Measurements from ENCODE around the gene TRIM4.
A peak's percentile ranks its signal among the peaks of the same experiment; 100 is the strongest.
"Not testable (repeated sequence)": the region's sequence is repeated elsewhere in the genome, so short reads cannot be mapped to it uniquely, and the experiment has no call there.

The TRIM4 gene, protein sequence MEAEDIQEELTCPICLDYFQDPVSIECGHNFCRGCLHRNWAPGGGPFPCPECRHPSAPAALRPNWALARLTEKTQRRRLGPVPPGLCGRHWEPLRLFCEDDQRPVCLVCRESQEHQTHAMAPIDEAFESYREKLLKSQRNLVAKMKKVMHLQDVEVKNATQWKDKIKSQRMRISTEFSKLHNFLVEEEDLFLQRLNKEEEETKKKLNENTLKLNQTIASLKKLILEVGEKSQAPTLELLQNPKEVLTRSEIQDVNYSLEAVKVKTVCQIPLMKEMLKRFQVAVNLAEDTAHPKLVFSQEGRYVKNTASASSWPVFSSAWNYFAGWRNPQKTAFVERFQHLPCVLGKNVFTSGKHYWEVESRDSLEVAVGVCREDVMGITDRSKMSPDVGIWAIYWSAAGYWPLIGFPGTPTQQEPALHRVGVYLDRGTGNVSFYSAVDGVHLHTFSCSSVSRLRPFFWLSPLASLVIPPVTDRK

DNA sequence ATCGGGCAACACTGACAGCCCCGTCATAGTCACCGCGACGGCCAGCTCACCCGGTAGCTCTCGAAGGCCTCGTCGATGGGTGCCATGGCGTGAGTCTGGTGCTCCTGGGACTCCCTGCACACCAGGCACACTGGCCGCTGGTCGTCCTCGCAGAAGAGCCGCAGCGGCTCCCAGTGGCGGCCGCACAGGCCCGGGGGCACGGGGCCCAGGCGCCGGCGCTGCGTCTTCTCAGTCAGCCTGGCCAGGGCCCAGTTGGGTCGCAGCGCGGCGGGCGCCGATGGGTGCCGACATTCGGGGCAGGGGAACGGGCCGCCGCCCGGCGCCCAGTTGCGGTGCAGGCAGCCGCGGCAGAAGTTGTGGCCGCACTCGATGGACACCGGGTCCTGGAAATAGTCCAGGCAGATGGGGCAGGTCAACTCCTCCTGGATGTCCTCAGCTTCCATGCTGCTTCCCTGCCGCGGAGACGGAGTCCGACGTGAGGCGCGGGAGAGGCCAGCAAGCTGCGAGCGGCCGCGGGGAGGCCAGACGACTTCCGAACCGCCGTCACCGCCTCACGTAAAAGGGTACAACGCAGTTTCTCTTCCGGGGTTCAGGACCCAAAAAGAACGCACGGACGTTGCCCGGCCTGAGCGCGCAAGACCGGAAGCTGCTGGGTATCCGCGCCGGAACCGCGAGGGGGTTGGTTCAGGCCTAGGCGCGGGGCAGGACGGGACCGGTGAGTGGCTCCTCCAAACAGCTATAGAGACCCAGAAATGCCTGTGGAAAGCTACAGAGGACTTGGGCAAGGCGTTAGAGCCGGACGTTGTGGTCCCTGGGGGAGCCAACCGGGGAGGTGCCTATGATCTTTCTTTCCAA lies at the start of gene TRIM4:
TSS of gene TRIM4 (minus strand) at position 572 of the 855 bp plus-strand sequence. CDS start at position 443, 129 bp downstream.
- peak; percentile 76 for DNase-seq

- no peak for DNase-seq
Observed at GRCh38 chr7:99958564-99959227, 39.4 kb upstream of the TRIM4 start.

GRCh38 chr7:99955247-99955646 lies 35.9 kb upstream of the TRIM4 start:
- DNase-seq: no peak

DNA sequence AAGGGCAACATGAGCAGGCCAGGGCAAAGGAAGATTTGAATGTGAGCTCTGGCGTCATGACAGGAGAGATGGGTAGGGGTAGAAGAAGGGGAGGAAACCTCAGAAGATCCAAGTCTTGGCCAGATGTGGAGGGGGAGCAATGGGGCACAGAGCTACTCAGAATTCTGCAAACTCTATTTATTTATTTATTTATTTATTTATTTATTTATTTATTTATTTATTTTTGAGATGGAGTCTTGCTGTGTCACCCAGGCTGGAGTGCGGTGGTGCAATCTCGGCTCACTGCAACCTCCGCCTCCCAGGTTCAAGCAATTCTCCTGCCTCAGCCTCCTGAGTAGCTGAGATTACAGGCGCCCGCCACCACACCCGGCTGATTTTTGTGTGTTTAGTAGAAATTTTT lies 35.3 kb upstream of the TRIM4 start:
- not testable (repeated sequence) for DNase-seq

DNA sequence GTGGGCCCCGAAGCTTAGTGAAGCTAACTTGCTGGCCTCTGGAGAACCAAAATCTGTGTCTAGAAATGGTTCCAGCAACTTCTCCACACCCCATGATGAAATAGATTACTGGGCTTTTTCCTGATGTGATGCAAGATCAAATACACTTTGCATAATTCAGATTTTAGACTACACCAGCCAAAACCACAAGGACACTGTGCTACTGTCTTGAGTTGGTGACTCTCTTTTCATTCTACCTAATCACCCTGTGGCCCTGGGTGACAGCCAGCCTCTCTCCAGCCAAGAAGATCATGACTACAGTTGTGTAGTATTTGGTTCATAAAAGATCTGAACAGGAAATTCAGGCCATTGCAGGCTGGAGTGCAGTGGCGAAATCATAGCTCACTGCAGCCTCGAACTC lies 34.3 kb upstream of the TRIM4 start:
- no peak for DNase-seq

DNA sequence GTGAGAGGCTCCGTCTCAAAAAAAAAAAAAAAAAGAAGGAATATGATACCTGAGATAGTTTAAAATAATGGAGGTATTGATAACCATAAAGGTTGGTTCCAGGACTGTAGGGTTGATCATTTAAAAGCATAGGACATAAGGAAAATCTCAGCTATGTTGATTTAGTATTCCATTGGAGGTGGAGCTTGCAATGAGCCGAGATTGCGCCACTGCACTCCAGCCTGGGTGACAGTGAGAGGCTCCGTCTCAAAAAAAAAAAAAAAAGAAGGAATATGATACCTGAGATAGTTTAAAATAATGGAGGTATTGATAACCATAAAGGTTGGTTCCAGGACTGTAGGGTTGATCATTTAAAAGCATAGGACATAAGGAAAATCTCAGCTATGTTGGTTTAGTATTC lies 33.3 kb upstream of the TRIM4 start:
- not testable (repeated sequence) for DNase-seq

GRCh38 chr7:99950819-99951218 lies 31.5 kb upstream of the TRIM4 start:
- not testable (repeated sequence) for DNase-seq

- no peak for DNase-seq
Observed at GRCh38 chr7:99949645-99950228, 30.4 kb upstream of the TRIM4 start.

GRCh38 chr7:99947608-99948007 lies 28.3 kb upstream of the TRIM4 start:
- no peak for DNase-seq

DNA sequence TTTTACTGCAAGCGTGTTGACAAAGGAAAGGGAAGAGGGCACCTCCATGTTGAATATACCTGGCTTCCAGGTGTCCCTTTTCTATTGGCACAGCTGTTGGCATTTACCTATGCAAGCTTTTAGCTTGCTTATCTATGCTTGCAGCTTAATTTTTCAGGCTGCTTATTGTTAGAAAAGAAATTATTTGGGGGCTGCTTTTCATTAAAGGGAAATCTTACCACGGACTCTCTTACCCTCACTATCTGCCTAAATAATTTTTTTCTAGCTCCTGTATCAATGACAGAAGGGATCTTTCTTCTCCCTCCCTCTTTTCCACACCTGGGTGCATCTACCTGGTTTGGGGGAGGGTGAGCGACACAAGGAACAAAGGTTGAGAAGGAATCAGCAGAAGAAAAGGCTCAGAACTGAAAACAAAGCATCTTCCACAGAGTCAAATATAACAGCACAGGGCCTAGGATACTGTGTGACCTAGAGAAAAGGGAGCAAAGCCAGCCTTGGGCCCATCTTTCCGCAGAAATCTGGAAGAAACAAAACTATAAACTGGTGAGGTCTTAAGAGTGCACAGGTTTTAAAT lies 25.3 kb upstream of the TRIM4 start:
- DNase-seq: no peak

GRCh38 chr7:99943641-99944496 lies 24.5 kb upstream of the TRIM4 start:
- no peak for DNase-seq

- DNase-seq: no peak
Observed at GRCh38 chr7:99938296-99938695, 19.0 kb upstream of the TRIM4 start.

GRCh38 chr7:99935009-99935408 lies 15.7 kb upstream of the TRIM4 start:
- DNase-seq: not testable (repeated sequence)

DNA sequence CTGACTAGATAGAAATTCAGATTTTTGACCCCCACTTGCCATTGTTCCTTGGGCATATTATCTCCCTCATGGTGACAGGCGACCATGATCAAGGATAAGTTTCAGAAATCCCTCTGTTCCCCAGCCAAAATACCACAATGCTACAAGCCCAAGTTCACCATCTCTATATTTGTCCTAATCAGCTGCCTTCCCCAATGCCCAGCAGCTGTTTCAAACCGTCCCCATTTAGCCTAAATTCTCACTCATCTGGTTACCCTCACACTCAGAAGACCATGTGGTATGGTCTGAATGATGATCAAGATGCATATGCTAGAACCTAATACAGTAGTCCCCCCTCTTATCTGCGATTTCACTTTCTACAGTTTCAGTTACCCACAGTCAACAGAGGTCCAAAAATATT lies 11.0 kb upstream of the TRIM4 start:
- DNase-seq: no peak

DNA sequence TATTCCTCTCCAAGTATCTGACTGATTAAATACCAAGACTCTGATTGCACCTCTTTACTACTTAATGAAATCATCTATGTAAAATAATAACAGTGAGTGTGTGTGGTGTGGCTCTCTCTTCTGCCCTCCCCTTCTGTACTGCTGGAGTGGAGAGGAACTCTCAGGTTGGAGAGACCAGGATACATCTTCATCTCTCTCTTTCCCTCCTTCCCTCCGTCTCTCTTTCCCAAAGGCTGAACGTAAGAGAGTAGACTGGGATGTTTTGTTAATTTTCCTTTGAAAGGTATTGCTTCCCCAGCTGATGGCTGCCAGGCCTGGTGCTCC lies 10.4 kb upstream of the TRIM4 start:
- no peak for DNase-seq

GRCh38 chr7:99928994-99929729 lies 9.8 kb upstream of the TRIM4 start, which contains the start of gene GJC3:
GJC3 (minus strand) TSS chr7:99929620; CDS start chr7:99929620, 0 bp downstream.
- no peak for DNase-seq

GRCh38 chr7:99928188-99928587 lies 8.9 kb upstream of the TRIM4 start:
- no peak for DNase-seq

DNA sequence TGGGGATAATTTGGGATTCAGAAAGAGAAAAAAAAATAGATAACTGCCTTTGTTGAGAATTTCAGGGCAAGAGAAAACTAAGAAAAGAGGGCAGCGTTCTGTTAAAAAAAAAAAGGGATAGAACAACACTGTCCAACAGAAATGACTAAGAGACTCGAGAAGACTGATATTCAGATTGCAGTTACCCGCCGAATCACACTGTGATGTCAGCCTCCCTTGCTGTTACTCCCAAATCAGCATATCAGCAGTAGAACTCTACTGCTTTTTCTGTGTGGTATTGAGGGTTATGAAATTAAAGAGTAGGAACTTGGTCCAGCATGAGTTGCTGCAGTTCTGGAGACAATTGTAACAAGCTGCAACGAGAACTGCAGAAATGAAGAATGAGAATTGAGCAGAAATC lies 8.2 kb upstream of the TRIM4 start:
- DNase-seq: no peak

GRCh38 chr7:99926321-99926720 lies 7.0 kb upstream of the TRIM4 start:
- DNase-seq: no peak

DNA sequence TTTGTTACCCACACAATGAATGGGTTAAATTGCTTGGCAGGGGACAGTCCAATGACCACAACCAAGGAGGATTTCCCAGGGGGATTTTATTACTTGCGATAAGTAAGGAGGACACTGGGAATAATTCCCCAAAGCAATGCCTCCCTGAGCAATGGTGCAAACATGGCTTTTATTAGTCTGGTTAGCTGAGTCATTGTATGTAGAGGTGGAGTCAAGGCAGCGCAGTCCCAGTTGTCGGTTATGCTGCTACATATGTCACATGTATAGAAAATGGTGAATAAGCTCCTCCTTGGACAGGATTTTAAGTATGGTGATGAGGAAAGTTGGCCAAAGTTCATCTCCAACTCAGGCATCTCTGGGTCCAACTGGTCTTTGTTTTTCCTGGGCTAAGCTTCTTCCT lies 3.9 kb upstream of the TRIM4 start:
- DNase-seq: no peak

- no peak for DNase-seq
Observed at GRCh38 chr7:99920149-99920548, 819 bp upstream of the TRIM4 start.

All from amniotic stem cell (primary cell).